Right forelimb (tissue), 1 donor: ENCODE measurements around the gene FBXO31.
"Not testable (repeated sequence)": the region's sequence is repeated elsewhere in the genome, so short reads cannot be mapped to it uniquely, and the experiment has no call there.

ENCODE experiments used
- DNase-seq: peaks from one replicate; pipeline ENCODE4 v3.0.0-alpha.2; 2018

The FBXO31 gene

GRCh38 chr16:87384875-87385167 lies 1.2 kb upstream of the FBXO31 start:
- not testable (repeated sequence) for DNase-seq

DNA sequence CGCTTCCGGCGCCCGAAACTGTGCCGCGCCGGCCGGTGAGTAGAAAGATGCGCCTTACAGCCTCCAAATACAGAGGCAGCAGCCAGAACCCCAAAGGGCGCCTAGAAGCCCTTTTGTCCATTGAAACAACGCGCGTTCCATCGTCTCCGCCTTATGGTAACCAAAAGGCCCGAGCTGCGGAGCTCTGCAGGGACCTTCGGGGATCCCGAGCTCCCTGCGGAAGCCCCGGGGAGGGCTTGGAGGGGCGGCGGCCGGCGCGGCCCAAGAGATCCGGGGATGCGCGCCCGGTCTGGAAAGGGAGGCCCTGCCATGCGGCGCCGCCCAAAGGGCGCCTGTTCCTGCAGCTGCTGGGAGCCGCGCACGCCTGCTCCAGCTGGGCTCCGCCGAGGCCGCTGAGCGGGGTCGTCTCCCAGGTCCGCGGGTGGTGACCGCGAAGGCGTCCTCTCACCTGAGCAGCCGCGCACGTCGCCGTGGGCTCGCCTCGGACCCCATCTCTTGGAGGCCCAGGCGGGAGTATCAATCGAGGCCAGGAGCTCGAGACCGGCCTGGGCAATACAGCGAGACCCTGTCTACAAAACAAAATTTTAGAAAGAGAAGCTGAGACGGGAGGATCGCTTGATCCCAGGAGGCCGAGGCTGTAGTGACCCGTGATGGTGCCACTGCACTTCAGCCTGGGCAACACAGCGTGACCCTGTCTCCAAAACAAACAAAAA lies 742 bp upstream of the FBXO31 start:
- DNase-seq = no peak

- DNase-seq = no peak
Observed at GRCh38 chr16:87382023-87382785, 1.4 kb downstream of the FBXO31 start.

GRCh38 chr16:87380881-87381280 lies 2.7 kb downstream of the FBXO31 start:
- no peak for DNase-seq

- DNase-seq = no peak
Observed at GRCh38 chr16:87380403-87380802, 3.2 kb downstream of the FBXO31 start.

- DNase-seq = not testable (repeated sequence)
Observed at GRCh38 chr16:87379312-87379752, 4.2 kb downstream of the FBXO31 start.

DNA sequence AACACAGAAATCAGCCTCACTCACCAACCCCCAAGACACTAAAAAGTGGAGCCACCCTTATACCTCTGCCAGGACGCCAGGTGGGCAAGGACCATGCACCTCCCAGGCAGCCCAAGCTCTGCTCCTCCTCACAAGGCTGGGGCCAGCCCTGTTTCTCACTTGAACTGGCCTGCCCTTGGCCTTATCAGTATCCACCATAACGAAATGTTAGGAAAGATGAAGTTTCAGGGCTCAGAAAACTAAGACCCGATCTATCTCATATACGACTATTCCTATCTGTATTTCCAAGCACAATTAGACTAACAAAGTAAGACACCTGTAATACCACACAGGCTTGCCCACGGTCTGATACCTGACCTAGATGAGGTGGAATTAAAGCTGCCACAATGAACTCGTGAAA lies 6.9 kb downstream of the FBXO31 start:
- no peak for DNase-seq

GRCh38 chr16:87375426-87376135 lies 8.0 kb downstream of the FBXO31 start:
- no peak for DNase-seq

GRCh38 chr16:87374313-87374712 lies 9.3 kb downstream of the FBXO31 start:
- no peak for DNase-seq

- no peak for DNase-seq
Observed at GRCh38 chr16:87372305-87372704, 11.3 kb downstream of the FBXO31 start.

GRCh38 chr16:87371261-87371866 lies 12.2 kb downstream of the FBXO31 start:
- DNase-seq = no peak

- no peak for DNase-seq
Observed at GRCh38 chr16:87369796-87370719, 13.5 kb downstream of the FBXO31 start.

DNA sequence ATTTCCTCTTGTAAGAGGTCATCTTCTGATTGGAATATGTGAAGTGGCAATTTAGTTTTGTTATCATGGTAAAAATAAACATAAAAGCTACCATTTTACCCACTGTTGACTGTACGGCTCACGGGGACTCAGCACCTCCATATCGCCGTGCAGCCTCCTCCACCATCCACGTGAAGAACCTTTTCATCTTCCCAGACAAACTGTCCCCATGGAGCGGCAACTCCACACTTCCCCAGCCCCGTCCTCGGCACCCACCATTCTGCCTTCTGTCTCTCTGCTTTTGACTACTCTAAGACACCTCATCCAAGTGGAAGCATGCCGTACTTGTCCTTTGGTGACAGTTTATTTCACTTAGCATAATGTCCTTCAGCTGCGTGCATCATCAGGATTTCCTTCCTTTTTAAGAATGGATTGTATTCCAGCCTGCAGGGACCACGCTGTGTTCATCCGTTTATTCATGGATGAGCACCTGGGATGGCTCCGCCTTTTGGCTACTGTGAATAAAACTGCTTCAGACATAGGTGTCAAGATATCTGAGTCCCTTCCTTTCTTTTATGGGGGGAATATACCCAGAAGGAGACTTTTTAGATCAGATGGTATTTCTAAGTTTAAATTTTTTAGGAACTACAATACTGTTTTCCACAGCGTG lies 14.3 kb downstream of the FBXO31 start:
- no peak for DNase-seq

GRCh38 chr16:87368029-87368770 lies 15.4 kb downstream of the FBXO31 start:
- DNase-seq = no peak

GRCh38 chr16:87367529-87367928 lies 16.0 kb downstream of the FBXO31 start:
- no peak for DNase-seq

- DNase-seq = no peak
Observed at GRCh38 chr16:87366930-87367329, 16.6 kb downstream of the FBXO31 start.

- no peak for DNase-seq
Observed at GRCh38 chr16:87366288-87366687, 17.3 kb downstream of the FBXO31 start.

- DNase-seq = no peak
Observed at GRCh38 chr16:87365021-87365713, 18.4 kb downstream of the FBXO31 start.

DNA sequence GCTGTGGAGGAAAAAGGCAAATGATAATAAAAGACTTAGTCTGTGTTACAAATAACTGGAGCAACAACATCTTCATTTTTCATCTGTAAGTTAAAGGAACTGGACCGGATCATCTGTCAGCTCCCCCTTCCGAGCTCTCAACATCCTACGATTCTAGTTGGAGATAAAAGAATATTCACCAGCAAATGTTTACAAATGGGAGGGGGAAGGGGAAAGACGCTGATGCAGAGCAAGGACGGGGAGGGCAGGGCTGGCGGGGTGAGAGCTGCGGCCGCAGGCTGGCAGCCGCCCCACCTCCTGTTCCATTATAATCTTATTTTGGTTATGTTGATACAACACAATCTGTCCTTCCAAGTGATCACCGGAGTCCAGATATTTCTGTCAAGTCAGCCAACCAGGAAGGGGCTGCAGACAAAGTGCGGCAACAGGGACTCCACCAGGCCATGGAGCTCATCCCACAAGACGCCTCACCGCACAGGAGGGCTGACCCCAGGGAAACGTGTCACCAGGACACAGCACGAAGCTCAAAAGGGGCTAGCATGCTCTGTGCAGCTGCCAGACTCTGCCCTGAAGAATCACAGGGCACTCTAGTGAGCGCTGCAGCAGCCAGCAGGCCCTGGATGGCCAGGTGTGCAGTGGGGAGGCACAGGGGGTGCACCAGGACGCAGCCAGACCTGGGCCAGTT lies 19.7 kb downstream of the FBXO31 start:
- DNase-seq = no peak
